Neuron (in vitro differentiated cells): ENCODE data around the gene EFCAB11.

Experiments
- H2AFZ ChIP-seq: one replicate; pipeline ENCODE4 v1.6.1; 2013; ENCODE audit warnings: low read depth, mild to moderate bottlenecking, inconsistent platforms, low read length, moderate library complexity
- H3K27me3 ChIP-seq: one replicate; pipeline ENCODE4 v1.6.1; 2013; ENCODE audit warnings: low read length; ENCODE audit not compliant: insufficient read depth
- H3K36me3 ChIP-seq: one replicate; pipeline ENCODE4 v1.6.1; 2013; ENCODE audit warnings: low read length; ENCODE audit not compliant: insufficient read depth
- H3K4me1 ChIP-seq: one replicate; pipeline ENCODE4 v1.6.1; 2013; ENCODE audit warnings: low read length; ENCODE audit not compliant: insufficient read depth
- H3K4me3 ChIP-seq: 2 replicates; pipeline ENCODE4 v1.5.1; 2013; ENCODE audit warnings: mild to moderate bottlenecking, low read length, moderate library complexity
- H3K9me3 ChIP-seq: one replicate; pipeline ENCODE4 v1.6.1; 2013; ENCODE audit warnings: low read length

Gene EFCAB11

DNA sequence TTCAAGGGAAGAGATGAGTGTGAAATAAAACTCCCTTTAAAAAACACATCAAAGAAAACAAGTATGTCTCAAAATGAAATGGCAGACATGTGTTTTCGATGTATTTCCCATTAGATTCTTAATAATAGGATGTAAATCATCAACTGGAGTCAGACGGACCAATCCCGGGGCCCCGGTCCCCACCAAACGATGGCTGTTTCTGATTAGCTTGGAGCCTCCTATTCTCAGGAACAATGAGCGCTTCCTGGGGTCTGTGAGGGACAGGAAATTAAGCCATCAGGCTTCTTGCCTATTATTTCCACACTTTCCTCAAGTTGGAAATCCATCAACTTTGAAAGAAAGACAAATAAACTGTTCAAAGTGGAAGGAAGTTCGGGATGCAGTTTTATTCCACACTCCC is 179.4 kb downstream of the EFCAB11 start:
- Histone ChIP-seq H3K4me1 (no peaks in the 10 kb centered on the region), H3K36me3 (no peaks in the 10 kb centered on the region), H3K27me3 (peaks cover 3% of the 10 kb centered on the region), H3K9me3 (no peaks in the 10 kb centered on the region), H2AFZ (no peak overlapping the region), H3K4me3 (no peak overlapping the region)

DNA sequence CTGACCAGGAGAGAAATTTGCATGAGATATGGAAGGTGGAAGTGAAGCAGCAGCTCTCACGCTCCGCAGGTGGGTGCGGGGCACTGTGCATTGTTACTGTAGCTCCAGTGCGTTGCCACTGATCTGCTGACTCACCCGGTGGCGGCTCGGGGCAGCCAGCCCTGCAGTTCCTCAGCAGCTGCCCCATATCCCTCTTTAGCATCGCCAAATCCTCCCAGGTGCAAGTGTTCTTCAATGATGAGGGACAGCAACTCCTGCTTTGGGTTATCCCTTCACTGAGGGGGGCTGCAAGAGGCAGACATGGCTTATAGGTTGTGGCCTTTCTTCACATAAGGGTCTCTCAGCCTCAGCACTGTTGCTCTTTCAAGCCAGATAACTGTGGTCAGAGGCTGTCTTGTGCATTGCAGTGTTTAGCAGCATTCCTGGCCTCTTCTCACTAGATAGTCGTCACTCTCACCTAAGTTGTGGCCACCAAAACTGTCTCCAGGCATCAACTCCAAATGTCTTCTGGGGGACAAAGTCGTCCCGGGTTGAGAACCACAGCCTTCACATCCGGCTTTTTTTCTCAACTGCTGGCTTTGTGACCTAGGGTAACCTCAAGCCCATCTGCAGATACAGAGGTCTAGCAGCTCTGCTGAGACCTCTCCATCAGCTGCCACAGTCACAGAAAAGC is 180.8 kb downstream of the EFCAB11 start:
- H3K27me3 ChIP-seq = peaks cover 3% of the 10 kb centered on the region
- no peaks in the 10 kb centered on the region for H3K9me3 ChIP-seq
- no peaks in the 10 kb centered on the region for H3K4me1 ChIP-seq
- no peak overlapping the region for H3K4me3 ChIP-seq
- H3K36me3 ChIP-seq = no peaks in the 10 kb centered on the region
- H2AFZ ChIP-seq = no peak overlapping the region

- no peaks in the 10 kb centered on the region for H3K9me3 ChIP-seq
- H2AFZ ChIP-seq = no peak overlapping the region
- peaks cover 3% of the 10 kb centered on the region for H3K27me3 ChIP-seq
- H3K36me3 ChIP-seq = no peaks in the 10 kb centered on the region
- H3K4me1 ChIP-seq = no peaks in the 10 kb centered on the region
- H3K4me3 ChIP-seq = no peak overlapping the region
These were observed 181.4 kb downstream of the EFCAB11 start for GRCh38 chr14:89773151-89773550.

DNA sequence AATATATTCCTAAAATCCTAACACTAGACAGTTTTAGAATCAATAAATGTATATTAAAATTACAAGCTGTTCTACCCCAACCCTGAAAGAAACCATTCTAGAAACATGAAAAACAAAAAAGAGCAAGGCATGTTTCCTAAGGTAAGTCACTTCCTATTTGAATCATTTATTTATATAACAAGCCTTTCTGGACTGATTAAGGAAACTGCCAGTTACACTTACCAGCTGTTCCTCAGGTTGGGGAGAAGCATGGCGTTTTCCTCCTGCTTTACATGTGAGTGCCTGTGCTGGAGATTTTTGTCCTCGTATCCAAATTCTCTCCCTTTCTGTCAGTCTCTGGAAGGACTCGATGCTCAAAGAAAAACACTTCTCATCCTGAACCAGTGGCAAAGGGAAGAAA is 183.3 kb downstream of the EFCAB11 start:
- Histone ChIP-seq H3K4me1 (no peaks in the 10 kb centered on the region), H3K9me3 (no peaks in the 10 kb centered on the region), H3K4me3 (no peak overlapping the region), H3K36me3 (no peaks in the 10 kb centered on the region), H3K27me3 (peaks cover 3% of the 10 kb centered on the region), H2AFZ (no peak overlapping the region)

GRCh38 chr14:89767861-89768268 is 186.7 kb downstream of the EFCAB11 start:
- Histone ChIP-seq H2AFZ (no peak overlapping the region), H3K4me1 (no peaks in the 10 kb centered on the region), H3K27me3 (no peaks in the 10 kb centered on the region), H3K36me3 (no peaks in the 10 kb centered on the region), H3K9me3 (no peaks in the 10 kb centered on the region), H3K4me3 (no peak overlapping the region)

DNA sequence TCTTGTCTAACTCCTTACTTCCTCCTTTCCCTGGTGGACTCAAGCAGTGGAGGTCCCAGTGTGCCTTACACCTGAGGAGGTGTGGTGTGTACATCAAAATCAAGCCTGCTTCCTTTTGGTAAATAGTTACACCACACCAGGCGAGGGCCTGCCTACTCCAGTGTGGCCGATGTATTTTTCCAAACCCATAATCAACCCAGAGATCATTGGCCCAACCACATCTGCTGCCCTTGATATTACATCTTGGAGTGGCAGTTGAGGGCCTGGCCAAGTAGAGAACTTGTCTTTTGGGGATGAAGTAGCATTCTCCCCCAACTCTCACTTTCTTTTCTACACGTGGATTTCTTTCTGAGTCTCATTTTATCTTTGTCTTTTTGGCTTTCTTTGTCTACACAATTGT is 187.4 kb downstream of the EFCAB11 start:
- H3K9me3 ChIP-seq = no peaks in the 10 kb centered on the region
- H3K4me1 ChIP-seq = no peaks in the 10 kb centered on the region
- H2AFZ ChIP-seq = no peak overlapping the region
- no peaks in the 10 kb centered on the region for H3K36me3 ChIP-seq
- no peak overlapping the region for H3K4me3 ChIP-seq
- no peaks in the 10 kb centered on the region for H3K27me3 ChIP-seq

- Histone ChIP-seq H3K4me1 (no peaks in the 10 kb centered on the region), H3K4me3 (no peak overlapping the region), H3K27me3 (no peaks in the 10 kb centered on the region), H2AFZ (no peak overlapping the region), H3K9me3 (no peaks in the 10 kb centered on the region), H3K36me3 (no peaks in the 10 kb centered on the region)
These were observed 189.2 kb downstream of the EFCAB11 start for GRCh38 chr14:89765346-89765745.

- Histone ChIP-seq H3K27me3 (no peaks in the 10 kb centered on the region), H2AFZ (no peak overlapping the region), H3K4me3 (no peak overlapping the region), H3K4me1 (no peaks in the 10 kb centered on the region), H3K36me3 (no peaks in the 10 kb centered on the region), H3K9me3 (no peaks in the 10 kb centered on the region)
These were observed 194.4 kb downstream of the EFCAB11 start for GRCh38 chr14:89760086-89760485.

DNA sequence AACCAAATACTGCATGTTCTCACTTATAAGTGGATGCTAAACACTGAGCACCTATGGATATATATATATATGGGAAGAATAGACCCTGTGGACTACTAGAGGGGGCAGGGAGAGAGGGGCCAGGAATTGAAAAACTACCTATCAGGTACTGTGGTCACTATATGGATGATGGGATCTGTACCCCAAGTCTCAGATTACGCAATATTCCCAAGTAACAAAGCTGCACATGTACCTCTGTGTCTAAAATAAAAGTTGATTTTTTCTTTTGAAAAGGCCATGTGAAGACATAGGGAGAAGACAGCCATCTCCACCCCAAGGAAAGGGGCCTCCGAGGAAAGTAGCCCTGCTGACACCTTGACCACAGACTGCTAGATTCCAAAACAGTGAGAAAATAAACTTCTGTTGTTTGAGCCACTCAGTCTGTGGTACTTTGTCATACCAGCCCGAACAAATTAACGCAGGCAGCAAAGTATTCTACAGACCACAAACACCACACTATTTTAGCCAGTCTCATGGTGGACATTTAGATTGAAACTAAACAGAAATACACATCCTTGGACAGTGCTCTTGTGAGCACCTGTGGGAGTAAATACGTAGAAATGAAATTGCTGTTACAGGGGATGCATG is 197.1 kb downstream of the EFCAB11 start:
- Histone ChIP-seq H3K36me3 (no peaks in the 10 kb centered on the region), H2AFZ (no peak overlapping the region), H3K9me3 (no peaks in the 10 kb centered on the region), H3K27me3 (no peaks in the 10 kb centered on the region), H3K4me1 (no peaks in the 10 kb centered on the region), H3K4me3 (no peak overlapping the region)

GRCh38 chr14:89755816-89756215 is 198.7 kb downstream of the EFCAB11 start:
- Histone ChIP-seq H3K27me3 (no peaks in the 10 kb centered on the region), H3K36me3 (no peaks in the 10 kb centered on the region), H3K4me1 (no peaks in the 10 kb centered on the region), H3K4me3 (no peak overlapping the region), H3K9me3 (no peaks in the 10 kb centered on the region), H2AFZ (no peak overlapping the region)

- Histone ChIP-seq H3K36me3 (no peaks in the 10 kb centered on the region), H3K4me3 (no peak overlapping the region), H3K4me1 (no peaks in the 10 kb centered on the region), H3K9me3 (no peaks in the 10 kb centered on the region), H2AFZ (no peak overlapping the region), H3K27me3 (no peaks in the 10 kb centered on the region)
These were observed 200.6 kb downstream of the EFCAB11 start for GRCh38 chr14:89753828-89754412.

GRCh38 chr14:89750908-89751392 is 203.6 kb downstream of the EFCAB11 start:
- no peaks in the 10 kb centered on the region for H3K27me3 ChIP-seq
- no peak overlapping the region for H3K4me3 ChIP-seq
- no peaks in the 10 kb centered on the region for H3K9me3 ChIP-seq
- H2AFZ ChIP-seq = no peak overlapping the region
- no peaks in the 10 kb centered on the region for H3K4me1 ChIP-seq
- no peaks in the 10 kb centered on the region for H3K36me3 ChIP-seq

GRCh38 chr14:89750281-89750755 is 204.2 kb downstream of the EFCAB11 start:
- H3K4me3 ChIP-seq = no peak overlapping the region
- no peaks in the 10 kb centered on the region for H3K9me3 ChIP-seq
- no peaks in the 10 kb centered on the region for H3K36me3 ChIP-seq

More at GRCh38 chr14:89750281-89750755, 204.2 kb downstream of the EFCAB11 start:
- Histone ChIP-seq H3K4me1 (no peaks in the 10 kb centered on the region), H3K27me3 (no peaks in the 10 kb centered on the region), H2AFZ (no peak overlapping the region)
